K562 (cell line): ENCODE results near the gene FUBP3. TPM values are rescaled to one million over a fixed set of nuclear protein-coding genes. Genes with fewer than 3 reads are reported as not detected.

Experiments used
- CREB3 ChIP-seq: fragments of 450-650 bp; conservative IDR thresholded peaks from 2 replicates; pipeline ENCODE4 v1.6.1; 2016; ENCODE audit warnings: missing genetic modification characterization, low read depth, mild to moderate bottlenecking, missing compliant biosample characterization, moderate library complexity
- NR2C1 ChIP-seq, 2 experiments: fragments of 450-650 bp; IDR thresholded peaks; 2 replicates each; pipeline ENCODE4 v1.6.1; 2017; ENCODE audit warnings: mild to moderate bottlenecking in 2 of 2, antibody characterized with exemption in 1 of 2, inconsistent platforms in 1 of 2, missing compliant biosample characterization in 1 of 2, missing genetic modification characterization in 1 of 2
- PCBP1 ChIP-seq: fragments of 200-400 bp; formaldehyde crosslinking; IDR thresholded peaks from 2 replicates; pipeline ENCODE4 v1.6.1; 2018; ENCODE audit warnings: mild to moderate bottlenecking, low read depth, low read length; ENCODE audit not compliant: poor library complexity, severe bottlenecking
- PTBP1 ChIP-seq: fragments of 200-400 bp; formaldehyde crosslinking; IDR thresholded peaks from 2 replicates; pipeline ENCODE4 v1.6.1; 2017; ENCODE audit warnings: low read depth, low read length
- RBM25 ChIP-seq: fragments of 200-400 bp; formaldehyde crosslinking; IDR thresholded peaks from 2 replicates; pipeline ENCODE4 v1.6.1; 2018; ENCODE audit warnings: low read length, low read depth, moderate library complexity; ENCODE audit not compliant: severe bottlenecking
- SMARCB1 ChIP-seq: IDR thresholded peaks from 2 replicates; pipeline ENCODE4 v1.6.1; 2011; ENCODE audit warnings: improper control_type of control experiment, low read depth; ENCODE audit not compliant: insufficient read length
- THAP12 ChIP-seq: fragments of 250-450 bp; sonication (Bioruptor Pico); IDR thresholded peaks from 2 replicates; pipeline ENCODE4 v1.9.0; 2021; ENCODE audit warnings: mild to moderate bottlenecking, inconsistent platforms
- ZHX1 ChIP-seq: fragments of 150-350 bp; conservative IDR thresholded peaks from 2 replicates; pipeline ENCODE4 v1.6.1; 2014; ENCODE audit warnings: low read length
- ZNF407 ChIP-seq: fragments of 450-650 bp; IDR thresholded peaks from 2 replicates; pipeline ENCODE4 v1.6.1; 2016; ENCODE audit warnings: low read depth
- ZNF507 ChIP-seq: conservative IDR thresholded peaks from 2 replicates; pipeline ENCODE4 v1.6.1; 2017; ENCODE audit warnings: missing genetic modification characterization, missing compliant biosample characterization
- ZNF77 ChIP-seq: fragments of 250-450 bp; sonication (Bioruptor Pico); IDR thresholded peaks from 2 replicates; pipeline ENCODE4 v1.5.0; 2020
- ZNF778 ChIP-seq: fragments of 450-650 bp; formaldehyde crosslinking; IDR thresholded peaks from 2 replicates; pipeline ENCODE4 v1.4.0; 2020; ENCODE audit warnings: mild to moderate bottlenecking, moderate library complexity
- polyA plus RNA-seq, 8 experiments: library from polyadenylated mRNA; depleted of rRNA in 4 of 8; stranded (reverse) in 5 of 8; unstranded in 3 of 8; fragments of >200 nt; fragmentation: Nextera tagmentation in 2 of 8; fragmentation: Illumina TruSeq in 1 of 8; extraction: Ambion mirVana in 2 of 8; extraction: Trizol in 1 of 8; gene quantifications; 2 replicates each; pipeline versions ENCODE4 v1.2.1 to v1.2.3, GENCODE V29; 2011 to 2014; ENCODE audit warnings: inconsistent platforms in 1 of 8, missing spikeins in 1 of 8
- total RNA-seq, 7 experiments: library from RNA; depleted of rRNA in 6 of 7; stranded (reverse); fragments of >200 nt in 6 of 7; fragmentation: Illumina TruSeq in 2 of 7; extraction: Trizol in 2 of 7; gene quantifications; 2 replicates each; pipeline versions ENCODE4 v1.2.1 to v1.2.3, GENCODE V29; 2011 to 2021; ENCODE audit warnings: low replicate concordance in 1 of 7

Gene FUBP3
- total and polyA plus RNA-seq, 9 of the 15 experiments (the other 6 are each of a cell fraction or from before 2014, with no cell fraction given), result 3.0 to 64.0 (median 48.1) TPM

GRCh38 chr9:130535818-130536521 is 43.4 kb upstream of the FUBP3 start (continued):
- TF ChIP-seq ZNF407 (no peak), RBM25 (no peak), CREB3 (0 out of 2 replicates have a peak, but pooled peaks have one; percentile 39), SMARCB1 (no peak), NR2C1 (IDR thresholded peaks at IDR 0.05) (no peak), NR2C1 (tag; IDR thresholded peaks at IDR 0.05) (0 out of 2 replicates have a peak, but pooled peaks have one; percentile 36), ZHX1 (no peak), THAP12 (CRISPR knock-in tag) (no peak), ZNF778 (CRISPR knock-in tag) (no peak), ZNF77 (CRISPR knock-in tag) (no peak), PCBP1 (no peak), ZNF507 (tag) (no peak), PTBP1 (no peak)
